Epithelial cell of proximal tubule (primary cell): ENCODE results near the gene PDE4C. TPM values are rescaled to one million over a fixed set of nuclear protein-coding genes. Genes with fewer than 3 reads are reported as not detected.

Experiments
- DNase-seq: peaks from one replicate; pipeline ENCODE4 v3.0.0-alpha.2; 2011; ENCODE audit warnings: low read depth
- H3K4me3 ChIP-seq: 2 replicates; pipeline ENCODE4 v1.5.1; 2011; ENCODE audit warnings: low read depth, mild to moderate bottlenecking, low read length
- total RNA-seq: library from RNA; depleted of rRNA; stranded (reverse); fragments of >200 nt; gene quantifications from 2 replicates; pipeline ENCODE4 v1.2.3, GENCODE V29; 2015
- TF ChIP-seq, protein P1 (sequence below): conservative IDR thresholded peaks from 2 replicates; pipeline ENCODE4 v1.5.1; 2012; ENCODE audit warnings: low read depth, mild to moderate bottlenecking, low read length

The PDE4C gene
- total RNA-seq, 1 donor from 2014 or later = 0.63 TPM

DNA sequence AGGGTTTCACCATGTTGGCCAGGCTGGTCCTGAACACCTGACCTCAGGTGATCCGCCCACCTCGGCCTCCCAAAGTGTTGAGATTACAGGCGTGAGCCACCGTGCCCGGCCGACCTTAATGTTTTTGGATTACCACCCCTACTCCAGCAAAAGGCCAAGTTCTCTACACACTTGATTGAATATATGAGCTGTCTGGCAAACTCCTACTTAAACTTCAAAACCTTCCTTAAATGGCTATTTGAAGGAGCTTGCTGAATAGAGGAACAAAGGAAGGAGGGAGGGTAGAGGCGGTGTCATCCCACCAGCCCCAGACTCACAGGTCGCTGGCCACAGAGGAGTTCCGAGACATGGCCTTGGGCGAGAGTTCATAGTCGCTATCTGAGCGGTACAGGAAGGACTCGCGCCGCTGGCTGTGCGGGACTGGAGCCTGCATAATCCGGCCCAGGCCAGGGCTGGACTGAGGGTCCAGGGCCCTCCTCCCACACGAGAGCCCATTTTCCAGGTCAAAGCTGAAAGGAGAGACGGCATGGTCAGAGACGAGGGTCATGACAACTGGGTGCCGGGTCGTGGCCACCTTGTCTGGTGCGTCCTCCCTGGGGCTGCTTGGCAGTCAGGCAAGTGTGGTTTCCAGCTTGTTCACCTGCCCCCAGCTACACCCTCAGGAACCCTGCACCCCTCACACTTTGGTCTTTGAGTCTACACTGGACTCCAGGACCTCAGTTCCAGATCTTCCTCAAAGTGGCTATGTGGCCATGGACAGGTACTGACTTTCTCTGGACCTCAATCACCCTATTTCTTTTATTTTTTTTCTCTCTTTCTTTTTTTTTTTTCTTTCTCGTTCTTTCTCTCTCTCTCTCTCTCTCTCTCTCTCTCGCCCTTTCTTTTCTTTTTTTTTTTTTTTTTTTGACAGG, 4.2 kb downstream of the PDE4C start:
- DNase-seq = no peak
- H3K4me3 ChIP-seq = no peak overlapping the region
- TF ChIP-seq, protein P1, sequence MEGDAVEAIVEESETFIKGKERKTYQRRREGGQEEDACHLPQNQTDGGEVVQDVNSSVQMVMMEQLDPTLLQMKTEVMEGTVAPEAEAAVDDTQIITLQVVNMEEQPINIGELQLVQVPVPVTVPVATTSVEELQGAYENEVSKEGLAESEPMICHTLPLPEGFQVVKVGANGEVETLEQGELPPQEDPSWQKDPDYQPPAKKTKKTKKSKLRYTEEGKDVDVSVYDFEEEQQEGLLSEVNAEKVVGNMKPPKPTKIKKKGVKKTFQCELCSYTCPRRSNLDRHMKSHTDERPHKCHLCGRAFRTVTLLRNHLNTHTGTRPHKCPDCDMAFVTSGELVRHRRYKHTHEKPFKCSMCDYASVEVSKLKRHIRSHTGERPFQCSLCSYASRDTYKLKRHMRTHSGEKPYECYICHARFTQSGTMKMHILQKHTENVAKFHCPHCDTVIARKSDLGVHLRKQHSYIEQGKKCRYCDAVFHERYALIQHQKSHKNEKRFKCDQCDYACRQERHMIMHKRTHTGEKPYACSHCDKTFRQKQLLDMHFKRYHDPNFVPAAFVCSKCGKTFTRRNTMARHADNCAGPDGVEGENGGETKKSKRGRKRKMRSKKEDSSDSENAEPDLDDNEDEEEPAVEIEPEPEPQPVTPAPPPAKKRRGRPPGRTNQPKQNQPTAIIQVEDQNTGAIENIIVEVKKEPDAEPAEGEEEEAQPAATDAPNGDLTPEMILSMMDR = no peak

DNA sequence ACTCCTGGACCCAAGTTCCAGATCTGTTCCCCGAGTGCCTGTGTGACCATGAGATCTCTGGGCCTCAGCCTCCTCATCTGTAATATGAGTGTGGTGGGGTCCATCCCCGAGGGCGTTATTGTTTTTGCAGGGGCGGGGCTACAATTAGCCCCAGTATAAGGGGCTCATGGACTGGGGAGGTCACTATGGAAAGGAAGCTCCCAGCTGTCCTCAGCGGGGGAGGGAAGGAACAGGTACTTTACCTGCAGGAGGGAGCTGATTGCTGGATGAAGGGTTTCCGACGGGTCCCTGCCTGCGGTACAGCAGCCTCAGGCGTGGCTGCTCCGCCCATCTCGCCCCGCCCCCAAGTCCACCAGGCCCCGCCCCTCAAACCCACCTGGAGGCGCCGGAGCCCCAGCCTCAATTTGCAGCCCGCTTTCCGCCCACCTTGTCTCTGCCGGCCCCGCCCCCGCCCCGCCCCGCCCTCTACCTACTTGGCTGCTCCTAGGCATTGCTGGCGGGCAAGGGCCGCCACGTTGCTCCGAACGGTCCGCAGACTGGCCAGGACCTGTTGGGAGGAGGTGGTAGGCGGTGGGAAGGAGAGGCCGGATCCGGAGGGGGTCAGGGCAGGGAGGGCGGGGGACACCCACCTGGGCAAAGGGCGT, 5.5 kb downstream of the PDE4C start:
- TF ChIP-seq, protein P1 = no peak
- no peak overlapping the region for H3K4me3 ChIP-seq
- no peak for DNase-seq

DNA sequence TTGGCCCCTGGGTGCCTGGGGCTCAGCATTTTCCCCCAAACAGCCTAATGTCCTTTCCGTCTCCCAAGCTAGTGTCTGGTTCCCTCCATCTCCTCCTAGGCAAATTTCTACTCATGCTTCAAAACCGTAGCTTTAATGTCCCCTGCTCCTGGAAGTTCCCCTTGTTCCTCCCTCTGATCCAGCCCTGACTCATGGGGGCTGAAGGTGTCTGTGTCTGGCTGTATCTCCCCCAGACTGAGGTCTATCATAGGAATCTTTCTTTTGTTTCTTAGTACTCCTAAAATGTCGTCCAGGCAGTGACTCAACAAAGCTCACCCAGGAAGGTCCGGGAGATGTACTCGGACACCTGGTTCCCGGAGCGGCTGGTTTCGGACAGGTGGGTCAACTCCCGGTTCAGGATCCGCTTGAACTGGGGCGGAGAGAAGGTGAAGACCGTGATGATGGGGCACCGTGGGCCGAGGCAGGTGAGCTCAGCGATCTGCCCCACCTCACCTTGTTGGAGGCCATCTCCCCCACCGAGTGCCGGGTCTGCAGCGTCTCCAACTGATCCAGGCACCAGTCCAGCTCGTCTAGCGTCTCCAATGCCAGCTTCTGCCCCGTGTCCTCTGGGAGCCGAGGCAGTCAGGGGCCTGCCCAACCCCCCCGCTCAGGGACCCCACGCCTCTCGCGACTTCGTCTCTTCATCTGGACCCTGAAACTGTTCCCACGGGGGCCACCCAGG, 6.2 kb downstream of the PDE4C start:
- no peak overlapping the region for H3K4me3 ChIP-seq
- DNase-seq = no peak
- TF ChIP-seq, protein P1 = no peak

DNA sequence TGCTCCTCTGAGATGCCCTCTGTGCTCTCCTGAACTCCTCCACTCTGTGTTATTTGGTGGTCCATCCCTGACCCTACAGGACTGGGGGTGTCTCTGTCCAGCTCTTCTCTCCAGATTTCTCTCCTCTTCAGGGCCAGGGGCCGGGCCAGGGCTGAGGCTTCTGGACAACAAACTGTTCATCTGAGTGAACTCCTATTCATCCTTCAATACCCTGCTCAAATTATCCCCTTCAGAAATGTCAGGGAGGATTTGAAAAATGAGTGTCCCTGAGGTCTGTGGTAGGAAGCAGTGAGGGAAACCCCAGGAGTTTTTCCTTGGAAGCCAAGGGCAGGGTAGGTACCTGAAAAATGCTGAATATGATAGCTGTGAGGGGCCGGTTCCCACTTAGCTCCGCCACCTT, 7.6 kb downstream of the PDE4C start:
- TF ChIP-seq, protein P1 = no peak
- no peak for DNase-seq

DNA sequence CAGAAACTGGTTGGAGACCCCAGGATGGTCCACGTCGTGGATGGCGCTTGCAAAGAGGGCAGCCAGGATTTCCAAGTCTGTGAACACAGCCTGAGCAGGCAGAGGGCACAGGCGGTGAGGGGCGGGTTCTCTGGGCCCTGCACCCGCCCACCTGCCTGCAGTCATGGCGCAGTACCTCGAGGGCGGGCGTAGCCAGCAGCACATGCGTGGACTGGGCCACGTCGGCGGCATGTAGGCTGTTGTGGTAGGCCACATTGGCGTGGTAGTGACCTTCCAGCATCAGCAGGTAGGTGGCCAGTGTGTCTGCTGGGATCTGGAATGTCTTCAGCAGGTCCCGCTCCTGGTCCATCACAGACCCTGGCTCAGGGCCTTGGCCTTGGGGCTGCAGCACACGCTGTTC, 8.1 kb downstream of the PDE4C start:
- TF ChIP-seq, protein P1 = no peak
- H3K4me3 ChIP-seq = no peak overlapping the region
- DNase-seq = no peak

More for the DNA sequence above, 7.6 kb downstream of the PDE4C start:
- no peak overlapping the region for H3K4me3 ChIP-seq

DNA sequence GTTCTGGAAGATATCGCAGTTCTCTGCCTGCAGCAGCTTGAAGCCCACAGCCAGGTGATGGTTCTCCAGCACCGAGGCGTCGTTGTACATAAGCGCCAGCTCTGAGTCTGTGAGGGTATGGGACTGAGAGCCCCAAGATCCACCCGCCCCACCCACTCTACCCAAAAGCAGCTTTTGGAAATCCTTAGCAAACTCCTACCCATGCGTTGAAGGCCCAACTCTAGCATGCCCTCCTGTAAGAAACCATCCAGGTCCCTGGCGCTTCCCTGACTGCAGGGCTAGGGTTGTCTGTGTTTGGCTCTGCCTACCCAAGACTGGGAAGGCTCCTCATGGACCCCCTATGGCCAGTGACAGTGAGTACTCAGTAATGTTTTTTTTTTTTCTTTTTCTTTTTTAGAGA, 9.4 kb downstream of the PDE4C start:
- TF ChIP-seq, protein P1 = no peak
- DNase-seq = no peak

More for the DNA sequence above, 9.4 kb downstream of the PDE4C start:
- H3K4me3 ChIP-seq = no peak overlapping the region
